Mesodermal cell (in vitro differentiated cells): ENCODE results near the gene UNC50. TPM values are rescaled to one million over a fixed set of nuclear protein-coding genes. Genes with fewer than 3 reads are reported as not detected.

Experiments used
- H3K27ac ChIP-seq: 2 replicates; pipeline ENCODE4 v1.7.0; 2013; ENCODE audit warnings: mild to moderate bottlenecking, low read depth, low read length, moderate library complexity; ENCODE audit not compliant: severe bottlenecking
- H3K36me3 ChIP-seq: 2 replicates; pipeline ENCODE4 v1.7.1; 2013; ENCODE audit warnings: mild to moderate bottlenecking, low read length, moderate library complexity; ENCODE audit not compliant: control insufficient read depth, insufficient read depth
- H3K4me1 ChIP-seq: one replicate; pipeline ENCODE4 v1.7.1; 2013; ENCODE audit warnings: mild to moderate bottlenecking, low read length; ENCODE audit not compliant: insufficient read depth, control insufficient read depth, poor library complexity, severe bottlenecking
- H3K4me3 ChIP-seq: 2 replicates; pipeline ENCODE4 v1.7.0; 2013; ENCODE audit warnings: low read length, control low read depth, mild to moderate bottlenecking; ENCODE audit not compliant: insufficient read depth, poor library complexity, severe bottlenecking; ENCODE audit errors: extremely low read depth
- H3K9me3 ChIP-seq: 2 replicates; pipeline ENCODE4 v1.7.1; 2013; ENCODE audit warnings: mild to moderate bottlenecking, low read length, moderate library complexity; ENCODE audit not compliant: control insufficient read depth
- WGBS, 2 experiments: methylation state at CpG; one replicate each; pipeline ENCODE4 v1.1.5; 2013; ENCODE audit warnings: missing lambda C conversion rate in 2 of 2; ENCODE audit not compliant: insufficient coverage in 2 of 2; 5-methylcytosine and 5-hydroxymethylcytosine counted together
- polyA plus RNA-seq, 2 experiments: library from polyadenylated mRNA; stranded (reverse); fragments of 50-300 nt; gene quantifications; one replicate each; pipeline ENCODE4 v1.2.3, GENCODE V29; 2013

Gene UNC50
- polyA plus RNA-seq (2013, experiment 1 of 2) = 49.9 TPM
- 59.0 TPM for polyA plus RNA-seq (2013, experiment 2 of 2)

- peak within 1 kb of the TSS; percentile 93 for H3K27ac ChIP-seq
- H3K36me3 ChIP-seq = peaks cover 37% of the 10 kb centered on the region
- peaks cover 8% of the 10 kb centered on the region for H3K4me1 ChIP-seq
- no peaks in the 10 kb centered on the region for H3K9me3 ChIP-seq
- peak within 1 kb of the TSS; percentile 94 for H3K4me3 ChIP-seq
- WGBS, 2 experiments = 0% methylated on average over 61 to 77 of the region's 93 CpGs
Measured at GRCh38 chr2:98608116-98608961, at the start of gene UNC50, which contains the start of gene COA5. UNC50 (plus strand) TSS chr2:98608589; CDS start chr2:98609760, 1,171 bp downstream. COA5 (minus strand) TSS chr2:98608512; CDS start chr2:98608405, 107 bp downstream.

- Histone ChIP-seq H3K4me1 (no peaks in the 10 kb centered on the region), H3K9me3 (no peaks in the 10 kb centered on the region), H3K4me3 (no peak overlapping the region), H3K36me3 (peaks cover 57% of the 10 kb centered on the region), H3K27ac (no peak overlapping the region)
- 96 to 97% methylated on average over 12 of the region's 16 CpGs for WGBS, 2 experiments
Measured at GRCh38 chr2:98558852-98559530, 49.4 kb upstream of the UNC50 start.

- Histone ChIP-seq H3K4me1 (no peaks in the 10 kb centered on the region), H3K36me3 (peaks cover 58% of the 10 kb centered on the region), H3K27ac (no peak overlapping the region), H3K9me3 (no peaks in the 10 kb centered on the region), H3K4me3 (no peak overlapping the region)
- 100% methylated on average over 1 of the region's 3 CpGs; no CpG with 5 or more reads in 1 of the 2 experiments for WGBS, 2 experiments
Measured at GRCh38 chr2:98559581-98559980, 48.8 kb upstream of the UNC50 start.

GRCh38 chr2:98560256-98560771, 48.1 kb upstream of the UNC50 start:
- 88 to 98% methylated on average over 8 to 9 of the region's 9 CpGs for WGBS, 2 experiments
- Histone ChIP-seq H3K4me3 (no peak overlapping the region), H3K4me1 (no peaks in the 10 kb centered on the region), H3K9me3 (no peaks in the 10 kb centered on the region), H3K36me3 (peaks cover 52% of the 10 kb centered on the region), H3K27ac (no peak overlapping the region)

- Histone ChIP-seq H3K4me3 (no peak overlapping the region), H3K4me1 (no peaks in the 10 kb centered on the region), H3K9me3 (no peaks in the 10 kb centered on the region), H3K36me3 (peaks cover 52% of the 10 kb centered on the region), H3K27ac (no peak overlapping the region)
- 92 to 97% methylated on average over 9 of the region's 9 CpGs for WGBS, 2 experiments
Measured at GRCh38 chr2:98561018-98561417, 47.4 kb upstream of the UNC50 start.

GRCh38 chr2:98561902-98562695, 46.3 kb upstream of the UNC50 start:
- WGBS, 2 experiments = 94 to 97% methylated on average over 11 to 12 of the region's 13 CpGs
- Histone ChIP-seq H3K4me1 (no peaks in the 10 kb centered on the region), H3K27ac (no peak overlapping the region), H3K36me3 (peaks cover 53% of the 10 kb centered on the region), H3K9me3 (no peaks in the 10 kb centered on the region), H3K4me3 (no peak overlapping the region)

GRCh38 chr2:98563394-98563793, 45.0 kb upstream of the UNC50 start:
- Histone ChIP-seq H3K4me3 (no peak overlapping the region), H3K36me3 (peaks cover 41% of the 10 kb centered on the region)
- 91 to 100% methylated on average over 9 to 13 of the region's 13 CpGs for WGBS, 2 experiments

GRCh38 chr2:98564541-98565132, 43.8 kb upstream of the UNC50 start:
- no peak overlapping the region for H3K4me3 ChIP-seq
- no peak overlapping the region for H3K27ac ChIP-seq
- H3K9me3 ChIP-seq = no peaks in the 10 kb centered on the region
- peaks cover 41% of the 10 kb centered on the region for H3K36me3 ChIP-seq
- WGBS, 2 experiments = 89 to 97% methylated on average over 13 of the region's 17 CpGs
- H3K4me1 ChIP-seq = no peaks in the 10 kb centered on the region

More at GRCh38 chr2:98563394-98563793, 45.0 kb upstream of the UNC50 start:
- no peaks in the 10 kb centered on the region for H3K9me3 ChIP-seq
- H3K27ac ChIP-seq = no peak overlapping the region
- no peaks in the 10 kb centered on the region for H3K4me1 ChIP-seq

- WGBS, 2 experiments = 94 to 96% methylated on average over 5 to 6 of the region's 9 CpGs
- Histone ChIP-seq H3K9me3 (no peaks in the 10 kb centered on the region), H3K4me3 (no peak overlapping the region), H3K36me3 (peaks cover 46% of the 10 kb centered on the region), H3K27ac (no peak overlapping the region), H3K4me1 (no peaks in the 10 kb centered on the region)
Measured at GRCh38 chr2:98565286-98565860, 43.0 kb upstream of the UNC50 start.
